ENCODE results near the gene GADD45A. TPM values are rescaled to one million over a fixed set of nuclear protein-coding genes. Genes with fewer than 3 reads are reported as not detected.

The GADD45A gene
- total and polyA plus RNA-seq, 5 donors from 2014 or later = 24.0 to 98.8 (median 33.5) TPM

DNA sequence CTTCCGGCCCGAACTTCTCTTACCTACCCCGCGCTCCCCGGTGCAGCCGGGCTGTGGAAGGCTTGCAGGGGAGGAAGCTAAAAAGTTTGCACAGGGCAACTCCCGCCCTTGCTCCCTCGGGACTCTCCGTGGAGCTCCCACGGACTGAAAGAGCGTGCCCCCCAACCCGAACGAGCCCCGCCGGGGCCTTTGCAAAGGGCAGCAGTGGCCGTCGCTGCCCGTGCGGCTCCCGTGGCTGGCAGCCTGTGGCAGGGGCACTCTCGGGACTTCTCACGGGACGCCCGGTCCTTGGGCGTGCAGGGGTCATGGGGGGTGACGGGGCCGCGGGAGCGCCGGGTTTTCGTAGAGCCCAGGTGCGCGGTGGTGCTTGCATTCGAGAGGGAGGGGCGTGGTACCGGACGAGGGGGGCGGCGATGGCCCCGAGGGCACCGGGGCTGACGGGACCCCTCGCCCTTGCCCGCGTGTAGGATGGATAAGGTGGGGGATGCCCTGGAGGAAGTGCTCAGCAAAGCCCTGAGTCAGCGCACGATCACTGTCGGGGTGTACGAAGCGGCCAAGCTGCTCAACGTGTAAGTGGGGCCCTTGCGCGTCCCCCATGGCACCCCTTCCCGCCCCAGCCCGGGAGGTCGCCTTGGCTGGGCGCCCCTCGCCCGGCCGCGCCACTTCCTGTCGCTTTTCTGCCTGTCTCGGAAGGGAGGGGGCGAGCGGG is 711 bp downstream of the GADD45A start:
- peaks cover 7 to 37% (median 27%) of the 10 kb centered on the region in 4 donors for H3K4me1 Mint-ChIP-seq
- Histone ChIP-seq H3K27me3 (ENCODE audit: control insufficient read depth, insufficient read depth, low read length) (no peaks in the 10 kb centered on the region), H3K27ac (ENCODE audit: insufficient read depth, low read length, poor library complexity, severe bottlenecking) (peak overlapping the region; percentile 72), H3K9me3 (ENCODE audit: control insufficient read depth in 2 of 2, low read length in 2 of 2) (no peaks in the 10 kb centered on the region), H3K4me1 (ENCODE audit: control insufficient read depth, insufficient read depth, low read length, poor library complexity, severe bottlenecking) (peaks cover 23% of the 10 kb centered on the region), H3K4me3 (ENCODE audit: low read depth, low read length) (peak overlapping the region; percentile 56), H3K36me3 (ENCODE audit: control insufficient read depth, insufficient read depth, low read length) (peaks cover 4% of the 10 kb centered on the region)
- peaks cover 7% of the 10 kb centered on the region for H3K27me3 Mint-ChIP-seq
- peak overlapping the region; percentile 77 to 98 (median 94) for H3K27ac Mint-ChIP-seq
- peak overlapping the region; percentile 99 to 100 (median 100) for H3K4me3 Mint-ChIP-seq
- peaks cover 4% of the 10 kb centered on the region for H3K36me3 Mint-ChIP-seq
- DNase-seq (peak; percentile 55 to 76 (median 67)), ATAC-seq (ENCODE audit: low read depth in 2 of 2) (peak; percentile 11 to 21)
- H3K9me3 Mint-ChIP-seq = no peaks in the 10 kb centered on the region

- ATAC-seq (ENCODE audit: low read depth in 2 of 2) (peak; percentile 3), DNase-seq (peak; percentile 47 to 81 (median 71))
- Histone ChIP-seq H3K4me1 (ENCODE audit: control insufficient read depth, insufficient read depth, low read length, poor library complexity, severe bottlenecking) (peaks cover 23% of the 10 kb centered on the region), H3K27me3 (ENCODE audit: control insufficient read depth, insufficient read depth, low read length) (no peaks in the 10 kb centered on the region), H3K27ac (ENCODE audit: insufficient read depth, low read length, poor library complexity, severe bottlenecking) (peak overlapping the region; percentile 72), H3K36me3 (ENCODE audit: control insufficient read depth, insufficient read depth, low read length) (peaks cover 4% of the 10 kb centered on the region), H3K9me3 (ENCODE audit: control insufficient read depth in 2 of 2, low read length in 2 of 2) (no peaks in the 10 kb centered on the region), H3K4me3 (ENCODE audit: low read depth, low read length) (peak overlapping the region; percentile 79)
- H3K9me3 Mint-ChIP-seq = no peaks in the 10 kb centered on the region
- peak overlapping the region; percentile 99 to 100 (median 100) for H3K4me3 Mint-ChIP-seq
- H3K4me1 Mint-ChIP-seq = peaks cover 7 to 37% (median 27%) of the 10 kb centered on the region in 4 donors
- peak overlapping the region; percentile 94 to 98 (median 95) for H3K27ac Mint-ChIP-seq
- H3K36me3 Mint-ChIP-seq = peaks cover 4% of the 10 kb centered on the region
- H3K27me3 Mint-ChIP-seq = peaks cover 7% of the 10 kb centered on the region
Measured at GRCh38 chr1:67686267-67687197, 1.5 kb downstream of the GADD45A start.

DNA sequence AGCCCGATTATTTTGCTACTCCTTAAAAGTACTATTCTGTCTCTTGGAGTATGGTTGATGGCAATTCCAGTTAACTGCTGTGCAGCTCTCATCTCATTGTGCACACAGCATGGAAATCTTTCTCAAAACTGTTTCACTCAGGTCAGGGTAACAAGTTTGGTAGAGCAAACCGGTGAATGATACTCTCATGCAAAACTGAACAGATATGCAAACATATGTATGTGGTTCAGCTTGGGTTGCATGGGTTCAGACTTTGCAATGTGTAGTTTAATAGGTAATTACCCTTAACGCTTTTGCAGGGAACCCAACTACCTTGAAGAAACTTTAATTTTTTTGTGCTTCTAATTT is 2.2 kb downstream of the GADD45A start:
- Histone ChIP-seq H3K36me3 (ENCODE audit: control insufficient read depth, insufficient read depth, low read length) (peaks cover 4% of the 10 kb centered on the region), H3K4me1 (ENCODE audit: control insufficient read depth, insufficient read depth, low read length, poor library complexity, severe bottlenecking) (peaks cover 23% of the 10 kb centered on the region), H3K9me3 (ENCODE audit: control insufficient read depth in 2 of 2, low read length in 2 of 2) (no peaks in the 10 kb centered on the region), H3K27ac (ENCODE audit: insufficient read depth, low read length, poor library complexity, severe bottlenecking) (no peak overlapping the region), H3K4me3 (ENCODE audit: low read depth, low read length) (peak overlapping the region; percentile 79), H3K27me3 (ENCODE audit: control insufficient read depth, insufficient read depth, low read length) (no peaks in the 10 kb centered on the region)
- Mint-ChIP-seq H3K27me3 (peaks cover 7% of the 10 kb centered on the region), H3K4me3 (peak overlapping the region; percentile 99 to 100 (median 100)), H3K9me3 (no peaks in the 10 kb centered on the region), H3K36me3 (peaks cover 4% of the 10 kb centered on the region), H3K4me1 (peaks cover 7 to 37% (median 29%) of the 10 kb centered on the region in 4 donors), H3K27ac (peak overlapping the region in 2 of 3 donors; percentile 25 to 94)
- ATAC-seq (ENCODE audit: low read depth in 2 of 2) (no peak), DNase-seq (no peak)

GRCh38 chr1:67687649-67688048 is 2.6 kb downstream of the GADD45A start:
- Mint-ChIP-seq H3K36me3 (peaks cover 4% of the 10 kb centered on the region), H3K4me1 (peaks cover 7 to 37% (median 29%) of the 10 kb centered on the region in 4 donors), H3K27ac (no peak overlapping the region), H3K4me3 (peak overlapping the region; percentile 1 to 78 (median 19)), H3K27me3 (peaks cover 7% of the 10 kb centered on the region), H3K9me3 (no peaks in the 10 kb centered on the region)
- H3K4me1 ChIP-seq (ENCODE audit: control insufficient read depth, insufficient read depth, low read length, poor library complexity, severe bottlenecking) = peaks cover 23% of the 10 kb centered on the region
- no peaks in the 10 kb centered on the region for H3K27me3 ChIP-seq (ENCODE audit: control insufficient read depth, insufficient read depth, low read length)
- peaks cover 4% of the 10 kb centered on the region for H3K36me3 ChIP-seq (ENCODE audit: control insufficient read depth, insufficient read depth, low read length)
- ATAC-seq (ENCODE audit: low read depth in 2 of 2) (no peak), DNase-seq (no peak)
- peak overlapping the region; percentile 7 for H3K27ac ChIP-seq (ENCODE audit: insufficient read depth, low read length, poor library complexity, severe bottlenecking)
- peak overlapping the region; percentile 79 for H3K4me3 ChIP-seq (ENCODE audit: low read depth, low read length)
- no peaks in the 10 kb centered on the region for H3K9me3 ChIP-seq (ENCODE audit: control insufficient read depth in 2 of 2, low read length in 2 of 2)

- H3K4me3 Mint-ChIP-seq = peak overlapping the region in 2 of 4 donors; percentile 2 to 78
- Histone ChIP-seq H3K4me3 (ENCODE audit: low read depth, low read length) (no peak overlapping the region), H3K9me3 (ENCODE audit: control insufficient read depth in 2 of 2, low read length in 2 of 2) (no peaks in the 10 kb centered on the region), H3K27me3 (ENCODE audit: control insufficient read depth, insufficient read depth, low read length) (no peaks in the 10 kb centered on the region), H3K4me1 (ENCODE audit: control insufficient read depth, insufficient read depth, low read length, poor library complexity, severe bottlenecking) (peaks cover 23% of the 10 kb centered on the region), H3K27ac (ENCODE audit: insufficient read depth, low read length, poor library complexity, severe bottlenecking) (no peak overlapping the region), H3K36me3 (ENCODE audit: control insufficient read depth, insufficient read depth, low read length) (peaks cover 4% of the 10 kb centered on the region)
- H3K36me3 Mint-ChIP-seq = peaks cover 4% of the 10 kb centered on the region
- no peaks in the 10 kb centered on the region for H3K9me3 Mint-ChIP-seq
- H3K27ac Mint-ChIP-seq = peak overlapping the region in 2 of 3 donors; percentile 21 to 35
- peaks cover 7 to 32% (median 26%) of the 10 kb centered on the region in 4 donors for H3K4me1 Mint-ChIP-seq
- DNase-seq (no peak), ATAC-seq (ENCODE audit: low read depth in 2 of 2) (no peak)
- H3K27me3 Mint-ChIP-seq = peaks cover 7% of the 10 kb centered on the region
Measured at GRCh38 chr1:67688526-67689219, 3.7 kb downstream of the GADD45A start.

DNA sequence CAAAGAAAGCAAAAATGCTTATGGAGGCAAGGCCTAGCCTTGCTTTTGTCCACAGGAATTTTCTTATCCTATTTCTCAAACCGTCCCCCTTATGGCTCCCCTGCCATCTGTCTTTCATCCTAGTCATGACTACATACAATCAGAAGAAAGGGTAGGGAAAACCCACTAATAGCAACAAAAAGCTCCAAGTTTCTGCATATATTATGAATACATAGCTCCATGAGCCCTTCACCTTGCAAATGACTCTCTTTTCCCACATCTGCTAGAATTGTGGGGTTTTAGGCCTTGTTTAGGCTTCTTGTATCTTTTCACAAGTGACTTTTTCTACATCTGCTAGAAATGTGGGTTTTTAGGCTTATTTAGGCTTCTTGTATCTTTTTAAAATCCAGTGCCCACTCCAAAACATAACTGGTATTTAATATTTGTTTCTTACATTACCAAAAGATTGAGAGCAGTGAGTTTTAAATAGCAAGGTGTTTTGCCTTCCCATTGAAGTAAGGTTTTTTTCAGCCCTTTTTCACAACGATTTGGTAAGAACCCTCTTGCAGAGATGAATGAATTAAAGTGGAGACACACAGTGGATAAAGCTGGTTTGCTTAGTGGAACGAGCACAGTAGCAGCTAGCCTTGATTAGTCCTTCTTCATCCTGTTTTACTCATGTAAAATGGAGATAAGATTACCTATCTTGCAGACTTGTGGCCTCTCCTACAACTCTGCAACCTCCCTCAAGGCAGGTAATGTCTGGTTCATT is 4.4 kb downstream of the GADD45A start:
- Mint-ChIP-seq H3K27me3 (peaks cover 7% of the 10 kb centered on the region), H3K9me3 (no peaks in the 10 kb centered on the region), H3K4me1 (peaks cover 10 to 24% (median 21%) of the 10 kb centered on the region in 4 donors), H3K27ac (peak overlapping the region in 2 of 3 donors; percentile 21 to 35), H3K4me3 (peak overlapping the region in 1 of 4 donors; percentile 78), H3K36me3 (peaks cover 4% of the 10 kb centered on the region)
- Histone ChIP-seq H3K4me1 (ENCODE audit: control insufficient read depth, insufficient read depth, low read length, poor library complexity, severe bottlenecking) (peaks cover 19% of the 10 kb centered on the region), H3K36me3 (ENCODE audit: control insufficient read depth, insufficient read depth, low read length) (peaks cover 4% of the 10 kb centered on the region), H3K9me3 (ENCODE audit: control insufficient read depth in 2 of 2, low read length in 2 of 2) (no peaks in the 10 kb centered on the region), H3K27me3 (ENCODE audit: control insufficient read depth, insufficient read depth, low read length) (no peaks in the 10 kb centered on the region), H3K4me3 (ENCODE audit: low read depth, low read length) (no peak overlapping the region), H3K27ac (ENCODE audit: insufficient read depth, low read length, poor library complexity, severe bottlenecking) (no peak overlapping the region)
- DNase-seq (no peak), ATAC-seq (ENCODE audit: low read depth in 2 of 2) (no peak)

DNA sequence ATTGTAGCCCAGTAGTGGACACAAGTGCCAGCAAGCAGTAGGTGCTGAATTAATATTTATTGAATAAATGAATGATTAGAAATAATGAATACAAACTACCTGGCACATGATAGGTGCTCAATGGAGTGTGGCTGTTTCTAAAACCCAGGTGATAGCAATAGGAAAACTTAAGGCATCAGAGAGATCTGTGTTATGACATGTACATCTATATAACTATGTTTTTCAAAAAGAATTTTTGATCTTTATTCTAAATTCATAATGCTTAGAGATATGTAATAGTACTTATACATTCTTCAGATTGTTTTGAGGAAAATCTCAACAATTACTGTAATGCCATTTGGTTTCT is 5.0 kb downstream of the GADD45A start:
- H3K4me3 Mint-ChIP-seq = no peak overlapping the region
- Histone ChIP-seq H3K9me3 (ENCODE audit: control insufficient read depth in 2 of 2, low read length in 2 of 2) (no peaks in the 10 kb centered on the region), H3K27ac (ENCODE audit: insufficient read depth, low read length, poor library complexity, severe bottlenecking) (no peak overlapping the region), H3K4me1 (ENCODE audit: control insufficient read depth, insufficient read depth, low read length, poor library complexity, severe bottlenecking) (peaks cover 15% of the 10 kb centered on the region), H3K4me3 (ENCODE audit: low read depth, low read length) (no peak overlapping the region), H3K27me3 (ENCODE audit: control insufficient read depth, insufficient read depth, low read length) (no peaks in the 10 kb centered on the region), H3K36me3 (ENCODE audit: control insufficient read depth, insufficient read depth, low read length) (peaks cover 4% of the 10 kb centered on the region)
- DNase-seq = no peak
- no peak for ATAC-seq (ENCODE audit: low read depth in 2 of 2)
- H3K36me3 Mint-ChIP-seq = peaks cover 4% of the 10 kb centered on the region
- peaks cover 1% of the 10 kb centered on the region for H3K27me3 Mint-ChIP-seq
- H3K9me3 Mint-ChIP-seq = no peaks in the 10 kb centered on the region
- H3K27ac Mint-ChIP-seq = no peak overlapping the region
- peaks cover 14 to 20% (median 17%) of the 10 kb centered on the region in 4 donors for H3K4me1 Mint-ChIP-seq

Measured in CD4-positive, CD25-positive, alpha-beta regulatory T cell (primary cell).